GM08714 (cell line): ENCODE measurements around the gene STXBP2.

ENCODE experiments used
- H3K4me3 ChIP-seq: fragments of 200-500 bp; sonication (Bioruptor generic); 2 replicates; pipeline ENCODE4 v1.5.1; 2014; ENCODE audit warnings: mild to moderate bottlenecking, low read length, inconsistent platforms
- ZNF274 ChIP-seq: IDR thresholded peaks from 2 replicates; pipeline ENCODE4 v1.6.1; 2012; ENCODE audit warnings: mild to moderate bottlenecking, low read depth, low read length

STXBP2 gene

GRCh38 chr19:7681340-7682174 lies 44.6 kb downstream of the STXBP2 start:
- peak overlapping the region; percentile 90 for H3K4me3 ChIP-seq
- TF ChIP-seq ZNF274 = no peak

GRCh38 chr19:7682175-7682855 lies 45.4 kb downstream of the STXBP2 start:
- no peak for TF ChIP-seq ZNF274
- H3K4me3 ChIP-seq = peak overlapping the region; percentile 90; the same call in 1 of the 2 replicates

DNA sequence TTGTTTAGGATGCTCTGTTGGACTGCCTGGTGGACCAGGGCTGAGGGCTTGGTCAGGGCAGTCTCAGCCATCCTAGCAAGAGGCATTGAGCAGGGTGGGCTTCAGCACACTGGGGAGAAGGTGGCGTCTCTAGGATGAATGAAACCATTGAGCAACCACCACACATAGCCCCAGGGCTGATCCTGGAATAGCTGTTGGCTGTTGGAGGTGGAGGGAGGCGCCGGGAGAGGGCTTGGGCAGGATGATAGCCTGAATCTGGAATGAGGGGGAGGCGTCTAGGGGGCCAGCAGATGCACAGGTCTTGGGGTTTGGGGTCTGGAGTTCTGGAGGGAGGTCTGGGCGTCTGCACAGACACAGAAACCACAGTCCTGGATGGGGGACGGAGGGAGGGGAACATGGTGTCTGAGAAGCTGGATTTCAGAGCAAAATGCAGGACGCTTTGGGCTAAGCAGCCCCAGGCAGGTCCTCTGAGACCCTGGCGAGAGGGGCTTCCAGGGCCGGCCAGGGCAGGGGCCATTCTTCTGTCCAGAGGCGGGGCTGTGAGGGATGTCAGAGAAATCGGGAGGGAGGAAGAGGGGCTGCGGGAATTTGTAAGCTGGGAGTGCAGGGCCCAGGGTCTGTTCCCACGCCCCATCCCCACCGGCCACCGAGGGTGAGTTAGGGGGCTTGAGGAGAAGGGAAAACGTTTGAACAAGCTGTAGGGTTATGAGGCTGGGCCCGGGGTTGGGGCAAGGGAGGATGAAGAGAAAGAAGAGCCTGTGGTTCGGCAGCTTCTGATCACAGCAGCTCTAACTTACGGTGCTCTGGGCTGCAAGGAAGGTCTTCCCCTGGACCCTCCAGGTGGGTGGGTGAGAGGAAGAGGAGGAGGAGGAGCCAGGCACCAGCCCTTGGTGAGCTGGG lies 48.9 kb downstream of the STXBP2 start:
- H3K4me3 ChIP-seq = no peak overlapping the region

DNA sequence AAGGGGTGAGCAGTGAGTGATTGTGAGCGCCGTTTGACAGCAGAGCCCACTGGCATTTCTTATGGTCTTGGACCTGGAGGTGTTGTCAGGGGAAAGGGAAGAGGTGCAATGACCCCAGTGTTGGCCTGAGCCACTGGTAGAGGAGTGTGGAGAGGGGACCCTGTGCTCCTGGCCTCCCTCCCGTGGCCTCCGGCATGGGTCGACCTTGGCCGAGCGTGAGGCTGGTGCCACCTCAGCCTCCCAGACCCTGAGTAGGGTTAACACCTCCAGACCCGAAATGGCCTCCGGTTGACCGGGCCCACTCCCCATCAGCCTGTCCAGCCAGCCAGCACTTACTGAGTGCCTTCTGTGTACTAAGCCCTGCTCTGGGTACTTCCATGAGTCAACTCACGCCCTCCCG lies 50.3 kb downstream of the STXBP2 start:
- TF ChIP-seq ZNF274 = no peak

More for the DNA sequence above, 48.9 kb downstream of the STXBP2 start:
- no peak for TF ChIP-seq ZNF274

GRCh38 chr19:7689165-7689564 lies 52.3 kb downstream of the STXBP2 start:
- no peak for TF ChIP-seq ZNF274
- H3K4me3 ChIP-seq = no peak overlapping the region

More for the DNA sequence above, 50.3 kb downstream of the STXBP2 start:
- H3K4me3 ChIP-seq = no peak overlapping the region

- H3K4me3 ChIP-seq = no peak overlapping the region
- TF ChIP-seq ZNF274 = no peak
Observed at GRCh38 chr19:7690779-7691258, 53.9 kb downstream of the STXBP2 start.

DNA sequence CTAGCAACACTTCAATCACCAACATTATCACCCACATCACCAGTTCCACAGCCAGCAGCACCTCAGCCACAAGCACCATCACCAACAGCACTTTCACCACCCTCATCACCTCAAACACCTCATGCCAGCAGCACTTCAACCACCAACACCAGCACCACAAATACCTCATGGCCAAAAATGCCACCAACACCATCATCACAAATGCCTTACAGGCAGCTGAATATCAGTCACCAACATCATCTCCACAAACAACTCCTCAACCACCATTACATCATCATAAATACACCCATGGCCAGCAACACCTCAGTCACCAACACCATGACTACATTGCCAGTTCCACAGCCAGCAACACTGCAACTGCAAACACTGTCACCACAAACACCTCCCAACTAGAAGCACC lies 54.6 kb downstream of the STXBP2 start:
- no peak for TF ChIP-seq ZNF274

DNA sequence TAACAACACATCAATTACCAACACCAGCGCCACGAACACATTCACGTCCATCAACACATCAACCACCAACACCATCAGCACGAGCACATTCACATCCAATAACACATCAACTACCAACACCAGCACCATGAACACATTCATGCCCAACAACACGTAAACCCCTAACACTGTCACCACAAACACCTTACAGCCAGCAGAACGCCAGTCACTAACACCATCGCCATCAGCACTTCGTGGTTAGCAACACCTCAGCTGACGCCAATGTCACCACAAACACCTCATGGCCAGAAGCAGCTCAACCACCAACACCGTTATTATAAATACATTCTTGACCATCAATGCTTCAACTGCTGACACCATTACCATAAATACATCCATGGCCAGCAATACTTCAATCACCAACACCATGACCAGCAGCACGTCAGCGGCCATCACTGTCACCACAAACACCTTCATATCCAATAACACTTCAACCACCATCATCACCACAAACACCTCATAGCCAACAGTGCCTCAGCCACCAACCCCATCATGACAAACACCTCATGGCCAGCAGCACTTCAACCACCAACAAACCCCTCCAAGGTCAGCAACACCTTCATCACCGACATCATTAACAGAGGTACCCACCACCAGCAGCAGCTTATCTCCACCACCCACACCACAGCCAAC lies 55.6 kb downstream of the STXBP2 start:
- peak overlapping the region; percentile 18; the same call in 1 of the 2 replicates for H3K4me3 ChIP-seq
- no peak for TF ChIP-seq ZNF274

More for the DNA sequence above, 54.6 kb downstream of the STXBP2 start:
- H3K4me3 ChIP-seq = no peak overlapping the region

DNA sequence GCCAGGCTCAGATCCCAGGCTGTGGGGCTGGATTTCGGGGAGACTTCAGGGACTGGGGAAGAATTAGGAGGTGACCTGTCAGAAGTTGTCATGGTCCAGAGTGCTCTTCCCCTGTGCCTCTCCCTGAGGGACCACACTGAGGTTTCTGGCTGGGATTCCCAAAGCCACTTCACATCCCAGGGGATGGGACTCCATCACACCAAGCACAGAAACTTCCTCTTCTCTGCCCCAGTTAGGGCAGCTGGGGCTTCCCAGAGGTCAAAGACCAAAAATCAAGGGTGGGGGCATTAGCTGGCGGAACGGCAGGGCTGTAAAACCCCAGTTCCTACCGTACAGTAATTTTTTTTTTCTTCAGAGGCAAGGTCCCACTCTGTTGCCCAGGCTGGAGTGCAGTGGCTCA lies 57.6 kb downstream of the STXBP2 start:
- H3K4me3 ChIP-seq = no peak overlapping the region; the same call in 1 of the 2 replicates
- no peak for TF ChIP-seq ZNF274
